Stimulated activated naive CD4-positive, alpha-beta T cell (primary cell): Measurements from ENCODE around the gene NRDC.
A peak's percentile ranks its signal among the peaks of the same experiment; 100 is the strongest.
"Not testable (repeated sequence)": the region's sequence is repeated elsewhere in the genome, so short reads cannot be mapped to it uniquely, and the experiment has no call there.

ENCODE experiments used
- DNase-seq, 6 experiments: peaks; one replicate each; lab custom pipeline; 2025; lab: John Stamatoyannopoulos, UW

Gene NRDC

GRCh38 chr1:51843948-51844347 is 34.6 kb downstream of the NRDC start:
- DNase-seq = no peak

- no peak for DNase-seq
Measured at GRCh38 chr1:51842261-51842660, 36.3 kb downstream of the NRDC start.

GRCh38 chr1:51840743-51841461 is 37.6 kb downstream of the NRDC start:
- DNase-seq = no peak

GRCh38 chr1:51840182-51840581 is 38.3 kb downstream of the NRDC start:
- no peak for DNase-seq

- no peak for DNase-seq
Measured at GRCh38 chr1:51839094-51839493, 39.4 kb downstream of the NRDC start.

- DNase-seq = no peak
Measured at GRCh38 chr1:51837243-51837642, 41.3 kb downstream of the NRDC start.

GRCh38 chr1:51833700-51834099 is 44.8 kb downstream of the NRDC start:
- DNase-seq = no peak

GRCh38 chr1:51829058-51829457 is 49.5 kb downstream of the NRDC start:
- no peak for DNase-seq

GRCh38 chr1:51819810-51820209 is 58.7 kb downstream of the NRDC start:
- no peak for DNase-seq

GRCh38 chr1:51819021-51819420 is 59.5 kb downstream of the NRDC start:
- not testable (repeated sequence) for DNase-seq

GRCh38 chr1:51818487-51818886 is 60.0 kb downstream of the NRDC start:
- no peak for DNase-seq

GRCh38 chr1:51814513-51814912 is 64.0 kb downstream of the NRDC start:
- no peak for DNase-seq

- no peak for DNase-seq
Measured at GRCh38 chr1:51799372-51799771, 79.2 kb downstream of the NRDC start.

- no peak for DNase-seq
Measured at GRCh38 chr1:51794868-51795267, 83.7 kb downstream of the NRDC start.

- no peak for DNase-seq
Measured at GRCh38 chr1:51794260-51794659, 84.3 kb downstream of the NRDC start.

GRCh38 chr1:51792864-51793263 is 85.7 kb downstream of the NRDC start:
- DNase-seq = no peak

GRCh38 chr1:51791888-51792287 is 86.6 kb downstream of the NRDC start:
- DNase-seq = no peak

- DNase-seq = no peak
Measured at GRCh38 chr1:51790385-51790784, 88.1 kb downstream of the NRDC start.

- no peak for DNase-seq
Measured at GRCh38 chr1:51789342-51789741, 89.2 kb downstream of the NRDC start.

- no peak for DNase-seq
Measured at GRCh38 chr1:51788938-51789337, 89.6 kb downstream of the NRDC start.

GRCh38 chr1:51784997-51785421 is 93.5 kb downstream of the NRDC start:
- no peak for DNase-seq

GRCh38 chr1:51780927-51781326 is 97.6 kb downstream of the NRDC start:
- DNase-seq = no peak

- DNase-seq = no peak
Measured at GRCh38 chr1:51776408-51776807, 102.1 kb downstream of the NRDC start.

- DNase-seq = peak in 2 of 6 experiments; percentile 41 to 48
Measured at GRCh38 chr1:51768971-51769588, 109.4 kb downstream of the NRDC start.
